Glomerular visceral epithelial cell (primary cell): Measurements from ENCODE around the gene HOMER2.
"Not testable (repeated sequence)": the region's sequence is repeated elsewhere in the genome, so short reads cannot be mapped to it uniquely, and the experiment has no call there.

Experiments used
- DNase-seq: peaks from one replicate; pipeline ENCODE4 v3.0.0-alpha.2; 2016; ENCODE audit errors: extremely low spot score

Gene HOMER2

DNA sequence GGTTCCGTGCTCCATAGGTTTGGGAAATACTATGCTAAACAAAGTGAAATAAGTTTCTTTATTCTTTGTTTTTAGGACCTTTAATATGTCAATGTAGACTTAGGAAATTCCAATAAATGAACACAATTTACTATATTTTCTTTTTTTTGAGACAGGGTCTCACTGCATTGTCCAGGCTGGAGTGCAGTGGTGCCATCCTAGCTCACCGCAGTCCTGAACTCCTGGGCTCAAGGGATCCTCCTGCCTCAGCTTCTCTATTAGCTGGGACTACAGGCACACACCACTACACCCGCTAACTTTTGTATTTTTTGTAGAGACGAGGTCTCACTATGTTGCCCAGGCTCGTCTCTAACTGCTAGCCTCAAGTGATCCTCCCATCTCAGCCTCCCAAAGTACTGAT is 12.4 kb upstream of the HOMER2 start:
- no peak for DNase-seq

DNA sequence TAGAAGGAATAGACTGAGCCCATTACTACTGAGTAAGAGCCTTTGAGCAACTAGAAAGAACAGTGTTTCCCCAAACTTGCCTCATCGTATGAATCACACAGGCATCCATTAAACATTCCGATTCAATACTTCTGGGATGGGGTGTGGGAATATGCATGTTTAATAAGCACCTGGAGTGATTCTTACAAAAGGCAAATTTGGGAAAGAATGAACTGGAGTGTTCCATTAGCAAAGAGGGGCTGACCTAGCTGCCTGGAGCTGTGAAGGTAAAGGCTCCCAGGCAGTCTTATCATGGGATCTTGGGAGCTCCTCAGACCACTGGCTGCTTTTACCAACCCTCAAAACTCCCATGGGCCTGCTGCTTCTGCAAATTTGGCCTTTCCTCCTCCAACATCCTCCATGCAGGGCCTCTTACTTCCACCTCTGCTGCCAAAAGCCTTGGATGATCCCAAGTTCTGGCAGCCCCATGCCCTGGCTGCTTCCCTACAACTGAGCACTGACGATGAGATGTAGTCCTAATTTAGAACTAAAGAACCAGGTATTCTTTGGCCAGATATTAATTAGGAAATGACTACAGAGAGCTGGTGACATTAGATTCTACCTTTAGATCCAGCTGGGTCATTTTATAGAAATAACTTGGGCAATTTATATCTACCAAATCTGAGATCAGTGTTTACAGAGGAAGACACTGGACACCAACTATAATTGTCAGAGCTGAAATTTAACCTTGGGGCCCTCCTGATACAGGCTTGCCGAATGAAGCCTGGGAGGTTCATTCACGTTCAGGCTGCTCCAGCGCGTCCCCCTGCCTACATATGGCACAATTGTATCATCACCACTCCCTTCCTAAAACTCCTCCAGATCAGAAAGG is 11.2 kb upstream of the HOMER2 start:
- DNase-seq, result no peak

DNA sequence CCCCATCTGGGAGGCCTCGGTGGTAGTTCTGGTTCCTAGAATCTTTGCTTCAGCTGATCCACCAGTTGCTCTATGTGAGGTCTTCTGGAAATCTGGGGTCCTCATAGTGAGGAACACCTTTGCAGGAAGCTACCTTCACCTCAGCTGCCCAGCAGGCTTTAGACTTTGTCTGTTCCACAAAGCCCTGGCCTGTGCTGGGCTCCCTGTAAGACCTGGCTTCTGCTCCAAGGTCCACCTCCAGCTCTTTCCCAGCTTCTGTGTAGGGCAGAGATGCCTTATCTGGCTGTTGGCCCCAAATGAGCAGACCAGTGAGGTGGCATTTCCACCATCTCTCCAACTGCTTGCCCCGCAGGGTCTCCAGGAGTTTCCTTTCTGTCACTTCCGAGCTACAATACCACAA is 8.2 kb upstream of the HOMER2 start:
- no peak for DNase-seq

DNA sequence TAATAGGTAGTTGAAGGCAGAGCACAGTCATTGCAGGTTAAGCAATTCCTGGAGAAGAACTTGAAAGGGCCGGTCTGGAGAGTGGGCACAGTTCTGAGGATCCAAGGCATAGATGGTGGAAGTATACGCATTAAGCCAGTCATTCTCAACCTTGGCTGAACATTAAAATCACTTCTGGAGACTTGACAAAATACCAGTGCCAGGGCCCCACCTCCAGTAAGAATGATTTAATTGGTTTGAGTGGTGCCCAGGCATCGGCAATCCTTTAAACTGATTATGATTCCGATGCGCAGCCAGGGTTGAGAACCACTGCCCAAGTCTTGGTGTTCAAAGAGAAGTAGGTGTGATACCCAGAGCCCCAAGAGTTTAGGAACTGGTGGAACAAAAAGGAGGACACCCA is 6.9 kb upstream of the HOMER2 start:
- no peak for DNase-seq

DNA sequence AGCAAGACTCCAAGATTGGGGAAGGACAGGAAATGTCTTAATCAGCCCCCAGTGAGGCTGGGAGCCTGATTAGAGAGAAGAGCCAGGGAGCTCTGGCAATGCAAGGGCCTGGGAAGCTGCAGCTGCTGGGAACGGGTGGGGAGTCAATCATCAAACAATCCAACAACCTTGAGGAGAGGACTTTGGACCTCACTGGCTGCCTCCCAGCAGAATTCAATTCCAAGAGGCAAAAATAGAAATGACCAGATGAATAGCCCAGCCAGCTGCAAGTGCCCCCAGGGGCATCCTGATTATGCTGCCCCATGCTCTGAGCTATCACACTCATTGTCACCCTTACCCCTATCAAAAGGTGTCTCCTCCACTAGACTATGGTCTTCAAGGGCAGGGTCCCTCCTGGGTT is 6.1 kb upstream of the HOMER2 start:
- no peak for DNase-seq

DNA sequence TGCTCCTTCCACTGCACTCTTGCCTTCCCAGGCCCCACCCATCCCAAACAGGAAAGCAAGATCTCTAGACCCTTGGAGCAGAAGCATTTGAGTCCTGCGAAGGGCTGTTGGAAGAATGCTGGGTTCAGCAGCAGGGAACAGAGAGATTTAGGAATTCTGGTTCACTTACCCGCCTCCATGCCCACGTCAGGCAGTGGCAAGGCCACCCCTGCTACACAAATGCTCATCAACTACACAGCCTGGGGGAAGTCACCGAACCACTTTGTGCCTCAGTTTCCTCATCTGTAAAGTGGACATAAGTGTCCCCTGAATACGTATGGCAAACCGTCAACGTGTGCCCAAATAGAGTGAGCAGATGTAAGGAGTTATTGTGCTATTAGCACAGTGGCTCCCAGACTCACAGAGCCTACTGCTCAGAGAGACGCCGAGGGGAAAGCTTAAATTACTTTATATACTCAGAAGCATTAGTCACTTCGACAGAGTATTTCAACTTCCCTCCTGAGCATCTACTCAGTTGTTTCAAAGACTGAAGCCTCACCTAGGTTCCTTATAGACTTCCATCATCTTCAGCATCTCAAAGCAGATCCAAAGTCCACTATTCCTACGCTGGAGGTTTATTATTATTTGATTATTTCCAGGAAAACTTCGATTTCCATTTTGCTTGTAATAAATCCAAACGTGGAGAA is 905 bp downstream of the HOMER2 start:
- DNase-seq, result peak; percentile 46

DNA sequence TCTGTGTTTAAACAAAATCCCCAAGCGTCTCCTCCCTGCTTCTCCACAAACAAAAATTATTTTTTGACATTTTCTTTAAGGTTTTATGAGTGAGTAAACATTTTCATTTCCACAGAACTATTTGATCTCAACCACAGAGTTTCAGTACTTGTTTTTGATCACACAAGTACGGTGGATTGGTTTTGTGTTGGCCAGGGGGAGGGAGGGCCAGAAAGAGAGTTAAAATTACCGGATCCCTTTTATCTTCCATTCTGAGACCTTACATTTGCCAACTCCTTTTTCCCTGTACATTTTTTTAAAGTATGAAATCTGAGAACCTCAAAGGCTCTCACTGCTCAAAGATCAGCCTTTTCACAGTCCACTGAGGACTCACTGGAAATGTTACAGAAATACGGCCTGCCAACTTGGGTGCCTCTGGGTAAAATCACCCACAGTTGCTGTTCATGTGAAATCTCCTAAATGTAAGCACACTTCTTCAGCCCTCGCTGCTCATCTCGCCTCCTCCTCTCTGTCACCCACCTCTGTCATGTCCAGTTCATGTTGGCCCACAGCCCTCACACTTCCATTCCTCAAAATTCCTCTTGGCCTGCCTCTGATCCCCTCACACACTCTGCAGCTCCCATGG is 1.7 kb downstream of the HOMER2 start:
- DNase-seq, result peak; percentile 13

DNA sequence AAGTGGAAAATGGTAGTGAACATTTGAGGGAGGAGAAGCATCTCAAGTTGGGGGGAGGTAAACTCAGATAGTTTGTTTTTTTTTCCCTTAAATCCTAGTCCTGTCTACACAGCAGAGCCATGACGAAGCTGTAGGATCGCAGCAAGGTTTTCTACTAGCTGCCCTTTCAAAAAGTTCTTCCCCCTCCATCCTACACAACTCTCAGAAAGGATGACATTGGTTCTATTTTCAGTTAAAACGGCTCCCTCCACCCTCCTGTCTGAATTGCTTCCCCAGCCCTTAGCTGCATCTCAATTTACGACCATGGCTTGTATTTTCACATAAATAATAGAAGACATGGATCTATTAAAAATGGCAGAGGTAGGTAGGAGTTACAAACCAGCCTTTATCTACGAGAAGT is 2.2 kb downstream of the HOMER2 start:
- DNase-seq, result no peak

DNA sequence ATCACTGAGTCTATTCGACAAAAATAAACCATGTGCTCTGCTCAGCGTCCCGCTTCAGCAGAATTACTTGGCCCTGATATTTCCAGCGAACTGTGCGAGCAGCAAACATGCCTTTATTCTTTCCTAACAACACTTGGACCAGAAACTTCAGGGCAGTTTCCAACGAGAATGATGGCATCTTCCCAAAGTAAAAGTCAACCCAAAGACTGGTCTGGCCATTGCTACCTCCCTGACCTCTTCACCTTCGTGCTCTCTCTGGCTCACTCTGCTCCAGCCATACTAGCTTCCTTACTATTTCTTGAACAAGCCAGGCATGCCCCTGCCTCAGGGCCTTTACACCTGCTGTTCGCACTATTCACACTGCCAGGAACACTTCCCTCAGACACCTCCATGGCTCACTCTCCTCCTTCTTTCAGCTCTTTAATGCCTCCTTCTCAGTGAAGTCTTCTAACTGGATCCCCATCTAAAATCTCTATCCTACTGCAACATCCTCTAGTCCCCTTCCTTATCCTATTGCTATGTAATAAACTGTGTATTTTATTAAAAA is 6.3 kb downstream of the HOMER2 start:
- DNase-seq, result no peak

DNA sequence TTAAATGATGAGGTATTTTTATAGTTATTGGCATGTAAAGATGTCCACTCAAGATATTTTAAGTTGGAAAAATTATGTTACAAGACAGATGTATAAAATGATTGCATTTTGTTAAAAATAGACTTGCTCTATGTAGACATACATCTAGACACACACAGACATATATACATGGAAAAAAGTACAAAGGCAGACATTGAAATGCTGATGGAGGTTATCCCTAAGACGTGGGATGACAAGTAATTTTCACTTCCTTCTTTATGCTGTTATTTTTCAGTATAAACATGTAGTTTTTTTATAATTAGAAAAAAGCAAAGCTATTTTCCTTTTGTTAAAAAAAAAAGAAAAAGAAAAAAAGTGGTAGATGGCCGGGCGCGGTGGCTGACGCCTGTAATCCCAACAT is 7.2 kb downstream of the HOMER2 start:
- no peak for DNase-seq

DNA sequence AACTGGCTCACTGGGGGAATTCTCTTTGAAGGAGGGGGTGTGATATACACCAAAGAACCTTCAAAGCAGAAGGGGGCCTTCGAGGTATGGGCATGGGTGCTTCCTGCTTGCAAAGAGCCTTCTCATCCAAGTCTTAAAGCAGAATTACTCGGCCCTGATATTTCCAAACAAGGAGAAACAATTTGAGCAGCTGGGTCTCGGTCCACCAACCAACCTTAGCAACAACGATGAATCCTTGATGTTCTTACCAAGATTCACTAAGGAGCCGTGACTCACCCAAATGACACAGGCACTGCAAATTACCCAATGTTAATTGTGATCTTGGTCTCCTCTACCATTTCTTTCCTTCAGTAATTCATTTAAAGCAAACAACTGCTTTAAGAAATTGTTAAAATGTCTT is 7.7 kb downstream of the HOMER2 start:
- peak; percentile 94 for DNase-seq

DNA sequence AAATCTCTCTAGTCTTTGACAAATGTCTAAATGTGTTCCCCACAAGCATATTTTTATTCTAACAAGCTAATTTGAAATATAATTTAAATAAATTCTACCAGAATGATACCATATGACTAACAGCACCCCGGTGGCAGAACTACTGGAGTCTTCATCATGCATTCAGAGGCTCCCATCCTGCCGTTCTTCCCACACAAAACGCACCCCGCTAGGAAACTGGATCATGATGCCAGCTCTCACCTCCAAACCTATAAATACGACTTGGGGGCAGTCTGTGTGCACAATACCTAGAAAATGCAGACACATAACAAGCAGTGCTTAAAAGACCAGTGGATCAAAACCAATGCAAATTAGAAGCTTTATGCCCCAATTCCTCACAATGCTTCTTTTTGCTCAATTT is 8.5 kb downstream of the HOMER2 start:
- no peak for DNase-seq

DNA sequence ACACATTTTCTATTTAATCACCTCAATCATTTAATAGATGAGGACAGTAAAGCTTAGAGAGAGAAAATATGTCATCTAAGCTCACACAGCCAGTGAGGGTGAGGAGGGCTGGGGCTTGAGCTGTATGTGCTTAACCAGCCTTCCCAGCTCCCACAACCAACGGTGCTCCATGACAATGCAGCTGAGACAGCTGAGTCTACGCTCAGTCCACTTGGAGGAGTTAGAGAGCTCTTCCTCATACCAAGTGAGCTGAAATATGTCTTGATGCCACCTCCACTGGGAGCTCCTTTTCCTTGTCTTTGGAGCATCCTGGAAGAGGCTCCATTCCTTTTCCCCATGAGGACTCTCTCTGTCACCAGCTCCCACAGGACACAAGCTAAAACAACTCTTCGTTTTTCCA is 9.3 kb downstream of the HOMER2 start:
- DNase-seq, result peak; percentile 31

DNA sequence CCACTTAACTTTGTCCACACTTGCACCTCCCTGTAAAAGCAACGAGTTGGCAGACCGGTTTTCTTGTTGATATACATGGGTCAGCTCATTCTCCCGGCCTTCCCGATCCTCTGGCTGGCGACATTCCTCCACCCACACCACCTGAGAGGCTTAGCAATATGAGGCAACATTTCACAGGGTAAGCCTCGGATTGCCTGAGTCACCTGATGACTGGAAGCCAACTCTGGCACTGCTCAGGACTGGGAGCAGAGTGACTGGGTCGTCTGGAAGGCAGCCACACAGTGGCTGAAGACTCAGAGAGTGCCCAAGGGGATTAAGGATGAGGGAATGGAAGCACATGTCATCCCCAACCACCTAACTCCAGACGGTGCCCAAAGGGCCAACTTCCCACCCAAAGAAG is 9.8 kb downstream of the HOMER2 start:
- peak; percentile 87 for DNase-seq

DNA sequence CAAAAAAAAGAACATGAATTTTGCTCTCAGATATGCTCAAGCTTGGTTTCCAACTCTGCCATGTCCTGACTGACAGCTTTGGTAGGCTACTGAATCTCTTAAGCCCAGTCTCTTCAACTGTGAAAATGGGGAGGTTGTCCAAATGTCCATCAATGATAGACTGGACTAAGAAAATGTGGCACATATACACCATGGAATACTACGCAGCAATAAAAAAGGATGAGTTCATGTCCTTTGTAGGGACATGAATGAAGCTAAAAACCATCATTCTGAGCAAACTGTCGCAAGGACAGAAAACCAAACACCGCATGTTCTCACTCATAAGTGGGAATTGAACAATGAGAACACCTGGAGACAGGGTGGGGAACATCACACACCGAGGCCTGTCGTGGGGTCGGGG is 12.8 kb downstream of the HOMER2 start:
- DNase-seq, result not testable (repeated sequence)

DNA sequence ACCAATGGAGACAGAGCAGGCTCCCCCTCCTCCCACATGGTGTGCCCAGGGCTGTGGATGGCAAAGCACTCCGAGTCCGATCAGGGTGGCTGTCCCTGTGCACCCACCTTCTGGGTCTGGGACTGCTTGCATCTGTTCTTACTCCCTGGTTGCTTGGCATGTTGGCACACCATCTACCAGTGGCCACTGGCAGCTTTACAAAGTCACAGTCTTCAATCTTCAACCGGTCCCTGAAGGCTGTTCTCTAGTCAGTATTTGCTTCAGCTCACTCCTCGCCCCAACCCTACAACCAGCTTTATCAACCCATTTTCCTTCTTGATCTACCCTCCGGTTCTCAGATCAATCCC is 14.8 kb downstream of the HOMER2 start:
- no peak for DNase-seq

DNA sequence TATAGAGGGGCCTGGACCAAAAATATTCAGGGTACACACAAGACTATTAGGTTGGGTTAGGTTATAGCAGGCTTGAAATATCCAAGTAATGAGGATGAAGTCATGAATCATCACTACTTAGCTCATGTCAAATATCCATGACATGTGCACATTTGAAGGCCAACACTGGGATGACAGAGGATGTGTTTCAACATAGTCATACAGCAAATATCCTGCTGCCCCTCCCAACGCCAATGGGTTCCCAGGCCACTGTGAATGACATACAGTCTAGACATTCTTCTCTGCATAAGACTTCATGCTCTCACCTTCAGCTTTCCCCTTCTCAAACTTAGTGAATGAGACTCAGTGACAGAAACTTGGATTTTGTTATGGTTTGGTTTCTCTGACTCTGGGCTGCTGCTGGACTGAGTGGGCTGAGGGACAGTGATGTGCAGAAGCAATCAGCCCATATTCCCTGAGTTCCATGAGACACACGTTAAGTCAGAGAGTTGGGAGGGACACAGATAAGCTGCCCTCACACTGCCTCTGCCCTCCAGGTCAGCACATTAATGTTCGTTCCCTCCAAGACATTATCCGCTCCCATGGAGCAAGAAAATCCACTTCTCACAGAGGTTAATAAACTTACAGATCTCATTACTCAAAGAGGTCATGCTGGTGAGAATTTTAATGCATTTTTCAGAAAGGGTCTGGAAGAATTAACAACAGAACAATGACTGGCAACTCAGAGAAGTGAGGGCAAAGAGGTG is 15.4 kb downstream of the HOMER2 start:
- DNase-seq, result peak; percentile 70

DNA sequence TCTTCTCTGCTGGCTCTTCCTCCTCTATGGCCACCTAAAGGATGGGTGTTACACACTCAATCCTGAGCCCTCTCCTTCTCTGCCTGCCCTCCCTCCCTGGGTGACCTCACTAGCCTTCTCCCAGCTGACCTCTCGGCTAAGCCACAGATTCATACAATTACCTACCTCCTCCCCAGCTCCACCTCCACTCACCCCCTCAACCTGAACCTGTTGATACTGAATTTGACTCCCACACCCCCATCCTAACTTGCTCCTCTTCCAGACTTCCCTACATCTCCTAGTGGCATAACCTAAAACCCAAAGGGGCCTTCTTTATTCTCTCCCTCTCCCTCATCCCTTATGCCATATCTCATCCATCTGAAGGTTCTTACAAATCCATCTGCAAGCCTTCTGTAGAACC is 17.1 kb downstream of the HOMER2 start:
- no peak for DNase-seq

DNA sequence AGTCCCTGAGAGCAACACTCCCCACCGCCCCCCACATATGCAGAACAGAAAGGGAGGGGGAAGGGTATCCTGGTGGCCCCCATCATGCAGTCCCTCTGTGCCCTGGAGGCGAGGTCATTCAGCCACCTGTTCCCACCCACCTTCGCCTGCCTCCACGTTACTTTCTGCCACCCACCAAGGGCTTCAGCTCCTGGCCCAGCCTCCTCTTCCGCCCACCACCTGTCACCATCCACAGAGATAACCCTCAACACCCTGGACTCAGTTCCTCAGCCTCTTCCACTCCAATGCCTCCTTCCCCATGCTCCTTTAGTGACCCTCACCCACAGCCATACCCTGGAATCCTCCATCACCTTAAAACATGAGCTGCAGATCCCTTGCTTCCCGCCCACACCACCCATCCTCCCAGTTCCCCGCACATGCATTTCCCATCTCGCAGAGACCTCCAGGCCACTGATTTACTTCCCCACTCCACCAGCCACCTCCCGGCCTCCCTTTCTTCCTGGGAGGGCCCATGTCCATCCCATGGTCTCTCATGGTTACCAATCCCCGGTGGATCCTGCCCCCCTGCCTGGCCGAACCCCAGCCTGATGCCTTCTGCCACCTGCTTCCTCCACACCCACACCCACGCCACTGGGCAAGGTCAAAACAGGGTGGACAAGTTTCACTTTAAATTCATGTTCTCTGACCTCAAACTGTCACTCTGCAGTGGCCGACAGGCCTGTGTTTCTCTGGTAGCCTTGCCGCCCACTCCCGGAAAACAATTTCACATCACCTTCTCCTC is 18.2 kb downstream of the HOMER2 start:
- DNase-seq, result no peak

DNA sequence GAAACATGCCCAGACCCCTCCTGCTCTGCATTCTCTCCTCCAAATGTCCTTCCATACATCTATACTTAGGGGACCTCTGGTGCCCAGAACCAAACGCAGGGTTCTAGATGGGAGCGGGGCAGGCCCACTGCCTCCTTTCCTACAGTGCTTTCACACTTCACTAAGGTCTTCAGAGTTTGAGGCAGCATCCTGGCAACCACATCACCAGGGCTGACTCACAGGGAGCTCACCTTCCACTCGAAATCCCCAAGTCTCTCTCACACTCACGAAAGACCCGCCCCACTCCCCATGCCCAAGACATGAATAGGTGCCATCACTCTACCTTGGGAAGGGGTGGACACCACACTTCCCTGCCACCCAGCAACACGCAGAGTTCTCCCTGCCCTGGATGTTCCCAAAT is 18.9 kb downstream of the HOMER2 start:
- DNase-seq, result peak; percentile 29

DNA sequence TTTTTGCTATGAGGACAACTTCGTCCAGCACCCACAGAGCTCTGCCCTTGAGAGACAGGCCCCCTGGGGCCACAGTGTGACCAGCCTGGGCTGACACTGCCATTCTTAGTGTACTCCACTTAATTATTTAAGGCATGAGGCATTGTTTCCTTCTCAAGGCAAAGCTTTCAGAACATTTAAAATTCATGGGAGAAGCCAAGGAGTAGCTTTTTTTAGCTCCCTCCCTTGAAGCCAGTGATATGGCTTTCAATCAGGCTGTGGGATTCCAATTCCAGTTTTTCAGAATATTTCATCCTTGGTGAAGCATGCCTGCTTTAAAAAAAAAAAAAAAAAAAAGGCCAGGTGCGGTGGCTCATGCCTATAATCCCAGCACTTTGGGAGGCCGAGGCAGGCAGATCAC is 21.3 kb downstream of the HOMER2 start:
- no peak for DNase-seq
